ENCODE results near the gene STK17B. TPM values are rescaled to one million over a fixed set of nuclear protein-coding genes. Genes with fewer than 3 reads are reported as not detected.
A peak's percentile ranks its signal among the peaks of the same experiment; 100 is the strongest.

The STK17B gene
- total RNA-seq, 1 donor: 43.6 TPM

DNA sequence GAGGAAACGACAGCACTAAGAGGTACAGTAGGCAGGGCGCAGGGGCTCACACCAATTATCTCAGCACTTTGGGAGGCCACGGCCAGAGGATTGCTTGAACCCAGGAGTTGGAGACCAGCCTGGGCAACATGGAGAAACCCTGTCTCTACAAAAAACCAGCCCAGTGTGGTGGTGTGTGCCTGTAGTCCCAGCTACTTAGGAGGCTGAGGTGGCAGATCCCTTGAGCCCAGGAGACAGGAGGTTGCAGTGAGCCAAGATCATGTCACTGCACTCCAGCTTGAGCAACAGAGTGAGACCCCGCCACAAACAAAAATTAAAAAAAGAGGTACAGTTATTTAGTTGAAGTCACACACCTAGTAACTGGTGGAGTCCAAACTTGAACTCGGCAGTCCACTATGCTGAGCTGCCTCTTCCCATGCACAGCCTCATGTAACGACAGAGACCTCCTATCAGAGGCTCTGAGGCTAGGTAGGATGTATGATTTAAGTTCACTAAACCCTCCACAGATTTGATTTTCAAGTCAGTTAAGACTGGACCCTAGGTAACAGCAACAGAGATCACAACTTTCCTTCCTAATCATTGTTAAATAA, 8.7 kb downstream of the STK17B start:
- no peak for DNase-seq (ENCODE audit: low read depth)
- TF ChIP-seq, protein P1, sequence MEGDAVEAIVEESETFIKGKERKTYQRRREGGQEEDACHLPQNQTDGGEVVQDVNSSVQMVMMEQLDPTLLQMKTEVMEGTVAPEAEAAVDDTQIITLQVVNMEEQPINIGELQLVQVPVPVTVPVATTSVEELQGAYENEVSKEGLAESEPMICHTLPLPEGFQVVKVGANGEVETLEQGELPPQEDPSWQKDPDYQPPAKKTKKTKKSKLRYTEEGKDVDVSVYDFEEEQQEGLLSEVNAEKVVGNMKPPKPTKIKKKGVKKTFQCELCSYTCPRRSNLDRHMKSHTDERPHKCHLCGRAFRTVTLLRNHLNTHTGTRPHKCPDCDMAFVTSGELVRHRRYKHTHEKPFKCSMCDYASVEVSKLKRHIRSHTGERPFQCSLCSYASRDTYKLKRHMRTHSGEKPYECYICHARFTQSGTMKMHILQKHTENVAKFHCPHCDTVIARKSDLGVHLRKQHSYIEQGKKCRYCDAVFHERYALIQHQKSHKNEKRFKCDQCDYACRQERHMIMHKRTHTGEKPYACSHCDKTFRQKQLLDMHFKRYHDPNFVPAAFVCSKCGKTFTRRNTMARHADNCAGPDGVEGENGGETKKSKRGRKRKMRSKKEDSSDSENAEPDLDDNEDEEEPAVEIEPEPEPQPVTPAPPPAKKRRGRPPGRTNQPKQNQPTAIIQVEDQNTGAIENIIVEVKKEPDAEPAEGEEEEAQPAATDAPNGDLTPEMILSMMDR (IDR thresholded peaks at IDR 0.05; ENCODE audit: insufficient read depth, low read depth, low read length): no peak

GRCh38 chr2:196160946-196161345, 10.4 kb downstream of the STK17B start:
- DNase-seq (ENCODE audit: low read depth): no peak
- TF ChIP-seq, protein P1 (IDR thresholded peaks at IDR 0.05; ENCODE audit: insufficient read depth, low read depth, low read length): no peak
- H3K4me3 ChIP-seq (ENCODE audit: low read depth, low read length): no peak overlapping the region

More for the DNA sequence above, 8.7 kb downstream of the STK17B start:
- H3K4me3 ChIP-seq (ENCODE audit: low read depth, low read length): no peak overlapping the region

GRCh38 chr2:196160101-196160500, 11.3 kb downstream of the STK17B start:
- TF ChIP-seq, protein P1 (IDR thresholded peaks at IDR 0.05; ENCODE audit: insufficient read depth, low read depth, low read length): no peak
- no peak overlapping the region for H3K4me3 ChIP-seq (ENCODE audit: low read depth, low read length)
- DNase-seq (ENCODE audit: low read depth): peak; percentile 94

DNA sequence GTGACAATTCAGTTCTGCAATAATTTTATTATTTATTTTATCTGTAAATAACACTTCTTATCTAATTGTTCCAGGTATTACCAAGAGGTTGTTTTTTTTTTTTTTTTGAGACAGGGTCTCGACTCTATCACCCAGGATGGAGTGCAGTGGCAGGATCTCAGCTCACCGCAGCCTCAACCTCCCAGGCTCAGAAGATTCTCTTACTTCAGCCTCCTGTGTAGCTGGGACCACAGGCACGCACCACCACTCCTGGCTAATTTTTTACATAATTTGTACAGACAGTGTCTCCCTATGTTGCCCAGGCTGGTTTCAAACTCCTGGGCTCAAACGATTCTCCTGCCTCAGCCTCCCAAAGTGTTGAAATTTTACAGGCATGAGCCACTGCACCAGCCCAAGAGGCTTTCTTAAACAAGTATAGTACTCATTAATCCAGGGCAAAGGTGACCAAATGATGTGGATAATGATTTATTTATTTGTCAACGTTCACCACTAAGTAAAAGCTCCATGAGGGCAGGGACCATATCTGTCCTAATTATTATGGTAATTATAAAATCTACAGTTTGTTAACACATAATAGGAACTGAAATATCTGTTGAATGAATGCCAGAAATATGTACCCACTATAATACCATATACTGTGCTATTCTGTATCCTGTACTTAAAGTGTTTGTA, 12.0 kb downstream of the STK17B start:
- no peak for DNase-seq (ENCODE audit: low read depth)
- TF ChIP-seq, protein P1 (IDR thresholded peaks at IDR 0.05; ENCODE audit: insufficient read depth, low read depth, low read length): no peak
- H3K4me3 ChIP-seq (ENCODE audit: low read depth, low read length): no peak overlapping the region

- TF ChIP-seq, protein P1 (IDR thresholded peaks at IDR 0.05; ENCODE audit: insufficient read depth, low read depth, low read length): no peak
- no peak overlapping the region for H3K4me3 ChIP-seq (ENCODE audit: low read depth, low read length)
- no peak for DNase-seq (ENCODE audit: low read depth)
Measured at GRCh38 chr2:196155575-196155974, 15.8 kb downstream of the STK17B start.

DNA sequence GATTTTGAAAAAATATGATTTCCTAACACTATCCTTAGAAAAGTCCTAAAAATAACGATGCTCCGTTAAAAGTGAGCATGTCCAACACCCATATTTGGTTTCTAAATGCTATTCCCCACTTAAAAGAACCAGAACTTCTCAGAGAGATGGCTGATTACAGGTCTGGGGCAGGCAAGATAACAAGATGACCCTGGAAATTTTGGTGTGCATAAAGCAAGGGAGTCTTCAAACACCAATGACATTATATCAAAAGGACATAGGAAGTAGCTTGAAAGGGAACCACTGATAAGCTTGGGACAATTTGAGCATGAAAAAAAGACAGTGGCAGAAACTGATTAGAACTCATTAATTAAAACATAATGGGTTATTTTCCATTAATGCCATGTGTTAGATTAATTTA, 17.9 kb downstream of the STK17B start:
- no peak for DNase-seq (ENCODE audit: low read depth)
- TF ChIP-seq, protein P1 (IDR thresholded peaks at IDR 0.05; ENCODE audit: insufficient read depth, low read depth, low read length): no peak
- H3K4me3 ChIP-seq (ENCODE audit: low read depth, low read length): no peak overlapping the region
